HG02981 (cell line): ENCODE results near the gene AP5M1.
"Not testable (repeated sequence)": the region's sequence is repeated elsewhere in the genome, so short reads cannot be mapped to it uniquely, and the experiment has no call there.

Source experiments
- ATAC-seq: cut with Tn5 transposase; IDR thresholded peaks from one replicate; pipeline ENCODE4 v1.9.1; 2021; ENCODE audit warnings: mild to moderate bottlenecking, moderate library complexity; ENCODE audit not compliant: unreplicated experiment

The AP5M1 gene

GRCh38 chr14:57290751-57291150 lies 22.0 kb downstream of the AP5M1 start:
- ATAC-seq: no peak

GRCh38 chr14:57291692-57292647 lies 23.2 kb downstream of the AP5M1 start:
- ATAC-seq: no peak

DNA sequence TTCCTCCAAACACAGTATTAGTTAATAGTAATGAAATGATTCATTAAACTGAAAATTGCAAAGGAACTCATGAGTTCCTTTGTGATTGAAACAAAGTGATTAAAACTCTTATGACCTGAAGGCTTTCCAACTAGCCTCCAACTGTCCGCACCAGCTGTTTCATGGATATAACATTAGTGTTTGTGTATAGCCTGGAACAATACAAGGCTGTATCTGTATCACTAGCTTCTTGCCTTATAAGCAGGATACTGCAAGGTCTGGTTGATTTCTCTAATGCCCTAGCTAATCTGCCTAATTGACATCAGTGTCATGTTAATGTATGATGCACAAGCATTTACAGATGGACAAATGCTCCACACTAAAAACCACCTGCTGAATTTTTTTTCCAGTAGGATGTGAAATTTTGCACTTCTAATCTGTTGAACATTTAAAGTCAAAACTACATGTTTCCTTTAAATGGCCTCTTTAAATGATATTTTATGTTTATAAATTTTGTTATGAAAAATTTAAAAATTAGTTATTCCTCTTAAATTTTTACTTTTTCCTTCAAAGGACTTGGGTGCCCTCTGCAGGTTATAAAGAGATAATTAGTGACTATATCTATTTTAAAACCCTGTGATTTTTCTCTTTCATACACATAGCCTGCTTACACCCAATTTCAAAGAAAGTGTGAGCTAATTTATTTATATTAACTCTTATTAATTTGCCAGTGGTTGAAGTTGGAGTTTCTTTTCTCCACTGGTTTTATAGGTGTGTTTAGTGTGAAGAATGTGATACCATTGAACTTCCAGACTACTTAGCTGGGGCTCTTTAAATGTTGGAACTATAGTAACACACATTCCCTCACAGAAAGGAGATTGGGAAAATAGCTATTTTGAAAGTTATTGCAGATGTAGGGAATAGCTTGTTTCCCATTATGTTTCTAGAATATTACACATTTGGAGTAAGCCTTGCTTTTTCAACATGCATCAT lies 25.4 kb downstream of the AP5M1 start:
- ATAC-seq: no peak

DNA sequence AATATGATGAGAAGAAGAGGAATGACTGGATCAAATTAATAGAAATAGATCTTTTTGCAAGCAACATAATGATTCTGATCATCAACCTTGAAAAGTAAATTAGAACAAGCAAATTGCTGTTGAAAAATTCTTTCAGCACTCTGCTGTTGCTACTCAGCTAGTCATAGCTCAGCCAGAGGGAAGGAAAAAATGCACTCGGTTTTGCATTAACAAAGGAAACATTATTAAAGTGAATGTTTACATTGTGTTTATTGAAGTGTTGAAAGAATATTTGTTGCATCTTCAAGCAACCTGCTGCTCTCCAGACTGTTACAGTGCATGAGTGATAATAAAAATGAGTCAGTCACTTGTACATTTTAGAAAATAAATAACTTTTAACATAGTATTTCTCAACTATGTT lies 26.5 kb downstream of the AP5M1 start:
- no peak for ATAC-seq

GRCh38 chr14:57297852-57298251 lies 29.1 kb downstream of the AP5M1 start:
- no peak for ATAC-seq

- no peak for ATAC-seq
These were observed 30.7 kb downstream of the AP5M1 start for GRCh38 chr14:57299511-57299910.

- ATAC-seq: no peak
These were observed 34.1 kb downstream of the AP5M1 start for GRCh38 chr14:57302883-57303282.

- no peak for ATAC-seq
These were observed 45.8 kb downstream of the AP5M1 start for GRCh38 chr14:57314396-57315089.

GRCh38 chr14:57317248-57317833 lies 48.6 kb downstream of the AP5M1 start:
- ATAC-seq: peak; percentile 70

GRCh38 chr14:57319636-57320192 lies 50.9 kb downstream of the AP5M1 start:
- ATAC-seq: no peak

DNA sequence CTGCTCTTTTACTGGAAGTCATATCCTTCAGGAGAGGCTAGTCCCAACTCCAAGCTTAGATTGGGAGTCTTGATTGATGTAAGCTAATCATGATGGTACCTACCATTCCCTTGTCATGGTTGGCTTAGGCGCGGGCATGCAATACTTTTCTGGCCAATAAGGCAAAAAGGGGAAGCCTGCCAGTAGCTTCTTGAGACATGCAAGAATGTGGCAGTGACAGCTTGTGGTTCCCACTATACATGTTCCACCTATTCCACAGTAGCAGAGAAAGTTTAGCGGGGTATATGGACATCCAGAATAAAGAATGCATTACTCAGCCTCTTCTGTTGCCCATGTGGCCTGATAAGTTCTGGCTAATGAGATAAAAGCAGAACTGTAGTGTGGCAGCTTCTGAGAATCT lies 55.0 kb downstream of the AP5M1 start:
- no peak for ATAC-seq

DNA sequence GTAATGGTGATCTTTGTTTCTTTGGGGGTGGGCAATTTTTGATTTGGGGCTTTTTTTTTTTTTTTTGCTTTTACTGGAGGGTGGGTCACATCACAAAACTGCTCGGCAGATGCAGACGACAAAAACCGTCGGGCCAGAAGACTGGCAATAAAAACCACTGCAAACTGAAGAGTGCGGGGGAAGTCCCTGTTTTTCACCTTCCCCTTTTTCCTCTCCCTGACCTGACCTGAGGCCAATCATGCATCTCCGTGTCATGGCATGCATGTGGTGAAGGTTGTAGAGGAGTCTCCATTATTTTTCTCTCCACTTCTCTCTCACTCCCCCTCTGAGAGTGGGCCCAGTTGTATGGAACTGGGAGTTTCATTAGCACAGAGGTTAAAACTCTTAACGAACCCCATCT lies 57.5 kb downstream of the AP5M1 start:
- ATAC-seq: peak; percentile 65

DNA sequence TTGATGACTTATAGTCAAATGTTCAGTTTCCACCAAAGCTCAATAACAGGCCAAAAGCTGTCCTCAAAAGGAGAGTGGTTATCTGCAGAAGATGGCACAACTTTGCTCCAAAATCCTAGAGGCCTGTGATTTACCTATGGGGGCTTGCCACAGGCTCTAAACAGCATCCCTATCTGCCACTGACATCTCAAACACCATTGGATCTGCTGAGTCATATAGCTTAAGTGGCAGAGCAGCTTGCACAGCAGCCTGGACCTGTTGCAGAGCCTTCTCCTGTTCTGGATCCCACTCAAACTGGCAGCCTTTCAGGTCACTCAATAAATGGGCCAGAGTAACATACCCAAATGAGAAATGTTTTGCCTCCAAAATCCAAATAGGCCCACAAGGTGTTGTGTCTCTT lies 61.1 kb downstream of the AP5M1 start:
- no peak for ATAC-seq

GRCh38 chr14:57332475-57332874 lies 63.7 kb downstream of the AP5M1 start:
- not testable (repeated sequence) for ATAC-seq

DNA sequence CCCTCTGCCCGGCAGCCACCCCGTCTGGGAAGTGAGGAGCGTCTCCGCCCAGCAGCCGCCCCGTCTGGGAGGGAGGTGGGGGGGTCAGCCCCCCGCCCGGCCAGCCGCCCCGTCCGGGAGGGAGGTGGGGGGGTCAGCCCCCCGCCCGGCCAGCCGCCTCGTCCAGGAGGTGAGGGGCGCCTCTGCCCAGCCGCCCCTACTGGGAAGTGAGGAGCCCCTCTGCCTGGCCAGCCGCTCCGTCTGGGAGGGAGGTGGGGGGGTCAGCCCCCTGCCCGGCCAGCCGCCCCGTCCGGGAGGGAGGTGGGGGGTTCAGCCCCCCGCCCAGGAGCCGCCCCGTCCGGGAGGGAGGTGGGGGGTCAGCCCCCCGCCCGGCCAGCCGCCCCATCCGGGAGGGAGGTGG lies 65.0 kb downstream of the AP5M1 start:
- ATAC-seq: not testable (repeated sequence)

DNA sequence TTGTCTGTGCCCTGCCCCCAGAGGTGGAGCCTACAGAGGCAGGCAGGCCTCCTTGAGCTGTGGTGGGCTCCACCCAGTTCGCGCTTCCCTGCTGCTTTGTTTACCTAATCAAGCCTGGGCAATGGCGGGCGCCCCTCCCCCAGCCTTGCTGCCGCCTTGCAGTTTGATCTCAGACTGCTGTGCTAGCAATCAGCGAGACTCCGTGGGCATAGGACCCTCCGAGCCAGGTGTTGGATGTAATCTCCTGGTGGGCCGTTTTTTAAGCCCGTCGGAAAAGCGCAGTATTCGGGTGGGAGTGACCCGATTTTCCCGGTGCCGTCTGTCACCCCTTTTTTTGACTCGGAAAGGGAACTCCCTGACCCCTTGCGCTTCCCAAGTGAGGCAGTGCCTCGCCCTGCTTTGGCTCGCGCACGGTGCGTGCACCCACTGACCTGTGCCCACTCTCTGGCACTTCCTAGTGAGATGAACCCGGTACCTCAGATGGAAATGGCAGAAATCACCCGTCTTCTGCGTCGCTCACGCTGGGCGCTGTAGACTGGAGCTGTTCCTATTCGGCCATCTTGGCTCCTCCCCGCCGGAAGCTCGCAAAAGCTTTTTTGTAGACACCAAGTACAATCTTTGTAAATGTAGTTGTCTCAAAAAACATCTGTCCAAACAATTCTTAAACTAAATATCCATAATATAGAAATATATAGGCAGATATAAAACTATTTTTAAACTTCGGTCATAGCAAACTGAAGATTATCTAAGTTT lies 75.0 kb downstream of the AP5M1 start:
- not testable (repeated sequence) for ATAC-seq

GRCh38 chr14:57345106-57345505 lies 76.3 kb downstream of the AP5M1 start:
- no peak for ATAC-seq

GRCh38 chr14:57346741-57347140 lies 78.0 kb downstream of the AP5M1 start:
- no peak for ATAC-seq
